GM20000 (cell line): Measurements from ENCODE around the gene MYL9.
"Not testable (repeated sequence)": the region's sequence is repeated elsewhere in the genome, so short reads cannot be mapped to it uniquely, and the experiment has no call there.

Source experiments
- DNase-seq: peaks from one replicate; pipeline ENCODE4 v3.0.0; 2012; ENCODE audit warnings: low spot score
- CTCF ChIP-seq: IDR thresholded peaks from 2 replicates; pipeline ENCODE4 v1.5.1; 2012; ENCODE audit warnings: mild to moderate bottlenecking, control low read depth; ENCODE audit errors: extremely low read depth, missing control alignments

MYL9 gene

GRCh38 chr20:36555248-36555647 is 13.9 kb downstream of the MYL9 start:
- no peak for DNase-seq
- TF ChIP-seq CTCF = no peak

- TF ChIP-seq CTCF = no peak
Observed at GRCh38 chr20:36562724-36563123, 21.4 kb downstream of the MYL9 start.

GRCh38 chr20:36563374-36563773 is 22.1 kb downstream of the MYL9 start:
- DNase-seq = no peak
- TF ChIP-seq CTCF = no peak

More at GRCh38 chr20:36562724-36563123, 21.4 kb downstream of the MYL9 start:
- DNase-seq = no peak

- not testable (repeated sequence) for DNase-seq
Observed at GRCh38 chr20:36564078-36564725, 22.9 kb downstream of the MYL9 start.

GRCh38 chr20:36564726-36565121 is 23.4 kb downstream of the MYL9 start:
- DNase-seq = not testable (repeated sequence)

- TF ChIP-seq CTCF = no peak
- DNase-seq = no peak
Observed at GRCh38 chr20:36565520-36565919, 24.2 kb downstream of the MYL9 start.

- no peak for TF ChIP-seq CTCF
- no peak for DNase-seq
Observed at GRCh38 chr20:36569847-36570429, 28.6 kb downstream of the MYL9 start.

GRCh38 chr20:36571564-36572504 is 30.5 kb downstream of the MYL9 start:
- TF ChIP-seq CTCF = no peak
- DNase-seq = no peak
